ENCODE results near the gene PARP3.

PARP3 gene

DNA sequence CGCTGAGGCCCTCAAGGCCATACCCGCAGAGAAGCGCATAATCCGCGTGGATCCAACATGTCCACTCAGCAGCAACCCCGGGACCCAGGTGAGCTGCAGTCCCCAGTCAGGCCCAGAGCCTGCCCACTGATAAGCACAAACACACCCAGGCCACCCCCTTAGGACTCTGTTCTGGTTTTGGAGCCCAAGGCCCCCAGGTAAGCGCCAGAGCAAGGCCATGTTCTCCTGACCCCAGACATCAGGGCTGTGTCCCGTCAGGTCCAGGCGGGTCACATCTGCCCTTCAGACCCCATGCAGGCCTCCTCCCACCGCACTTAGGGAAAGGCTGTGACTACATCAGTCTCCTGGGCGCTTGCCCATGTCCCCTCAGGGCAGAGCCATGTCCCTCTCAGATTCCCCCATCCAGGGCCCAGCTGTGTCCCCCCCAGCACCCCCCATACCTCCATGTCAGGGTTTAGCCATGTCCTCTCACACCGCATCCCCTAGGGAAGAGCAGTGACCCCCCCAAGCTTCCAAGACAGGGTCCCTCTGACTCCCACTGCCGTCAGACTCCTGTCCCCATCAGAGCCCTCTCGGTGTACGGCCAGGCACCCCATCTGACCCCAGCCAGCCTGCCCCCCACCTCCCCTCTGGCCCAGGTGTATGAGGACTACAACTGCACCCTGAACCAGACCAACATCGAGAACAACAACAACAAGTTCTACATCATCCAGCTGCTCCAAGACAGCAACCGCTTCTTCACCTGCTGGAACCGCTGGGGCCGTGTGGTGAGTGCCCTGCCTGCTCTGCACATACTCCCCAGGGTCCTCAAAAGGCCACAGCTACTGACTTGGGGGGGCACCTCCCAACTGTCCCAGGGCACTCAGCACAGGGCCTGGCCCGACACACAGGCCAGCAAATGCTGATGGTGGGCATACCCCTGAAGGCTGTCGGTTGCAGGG lies 1.6 kb downstream of the PARP3 start:
- H3K4me1 ChIP-seq (ENCODE audit: control insufficient read depth, insufficient read depth, low read length): peaks cover 19% of the 10 kb centered on the region
- no peak overlapping the region for H3K9ac ChIP-seq (ENCODE audit: low read length)
- peaks cover 7% of the 10 kb centered on the region for H3K36me3 ChIP-seq (ENCODE audit: control insufficient read depth, insufficient read depth, low read length)
- H3K4me3 ChIP-seq (ENCODE audit: low read depth, low read length): no peak overlapping the region
- peaks cover 5% of the 10 kb centered on the region; the same call in 1 of the 2 replicates for H3K27me3 ChIP-seq (ENCODE audit: control insufficient read depth, insufficient read depth, low read length)
- no peak overlapping the region for H3K27ac ChIP-seq (ENCODE audit: low read depth, low read length)
- H3K9me3 ChIP-seq (ENCODE audit: control insufficient read depth, insufficient read depth, low read depth, low read length): no peaks in the 10 kb centered on the region

DNA sequence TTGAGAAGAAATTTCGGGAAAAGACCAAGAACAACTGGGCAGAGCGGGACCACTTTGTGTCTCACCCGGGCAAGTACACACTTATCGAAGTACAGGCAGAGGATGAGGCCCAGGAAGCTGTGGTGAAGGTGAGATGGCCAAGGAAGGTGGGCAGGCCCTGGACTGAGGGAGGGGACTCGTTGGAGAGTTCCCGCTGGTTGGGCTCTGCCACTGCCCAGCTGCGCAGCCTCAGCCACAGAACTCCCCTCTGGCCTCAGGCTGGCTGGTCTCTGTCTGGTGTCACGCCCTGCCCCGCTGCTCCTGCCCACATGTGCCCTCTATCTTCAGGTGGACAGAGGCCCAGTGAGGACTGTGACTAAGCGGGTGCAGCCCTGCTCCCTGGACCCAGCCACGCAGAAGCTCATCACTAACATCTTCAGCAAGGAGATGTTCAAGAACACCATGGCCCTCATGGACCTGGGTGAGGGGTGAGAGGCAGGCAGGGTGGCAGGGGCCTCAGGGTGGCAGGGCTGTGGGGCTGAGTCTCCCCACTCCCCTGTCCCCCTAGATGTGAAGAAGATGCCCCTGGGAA lies 2.4 kb downstream of the PARP3 start:
- Histone ChIP-seq H3K36me3 (ENCODE audit: control insufficient read depth, insufficient read depth, low read length) (no peaks in the 10 kb centered on the region; the same call in 1 of the 2 replicates), H3K9me3 (ENCODE audit: control insufficient read depth, insufficient read depth, low read depth, low read length) (no peaks in the 10 kb centered on the region), H3K9ac (ENCODE audit: low read length) (no peak overlapping the region), H3K27me3 (ENCODE audit: control insufficient read depth, insufficient read depth, low read length) (peaks cover 6% of the 10 kb centered on the region; the same call in 1 of the 2 replicates), H3K4me1 (ENCODE audit: control insufficient read depth, insufficient read depth, low read length) (peaks cover 19% of the 10 kb centered on the region), H3K4me3 (ENCODE audit: low read depth, low read length) (no peak overlapping the region), H3K27ac (ENCODE audit: low read depth, low read length) (no peak overlapping the region)

DNA sequence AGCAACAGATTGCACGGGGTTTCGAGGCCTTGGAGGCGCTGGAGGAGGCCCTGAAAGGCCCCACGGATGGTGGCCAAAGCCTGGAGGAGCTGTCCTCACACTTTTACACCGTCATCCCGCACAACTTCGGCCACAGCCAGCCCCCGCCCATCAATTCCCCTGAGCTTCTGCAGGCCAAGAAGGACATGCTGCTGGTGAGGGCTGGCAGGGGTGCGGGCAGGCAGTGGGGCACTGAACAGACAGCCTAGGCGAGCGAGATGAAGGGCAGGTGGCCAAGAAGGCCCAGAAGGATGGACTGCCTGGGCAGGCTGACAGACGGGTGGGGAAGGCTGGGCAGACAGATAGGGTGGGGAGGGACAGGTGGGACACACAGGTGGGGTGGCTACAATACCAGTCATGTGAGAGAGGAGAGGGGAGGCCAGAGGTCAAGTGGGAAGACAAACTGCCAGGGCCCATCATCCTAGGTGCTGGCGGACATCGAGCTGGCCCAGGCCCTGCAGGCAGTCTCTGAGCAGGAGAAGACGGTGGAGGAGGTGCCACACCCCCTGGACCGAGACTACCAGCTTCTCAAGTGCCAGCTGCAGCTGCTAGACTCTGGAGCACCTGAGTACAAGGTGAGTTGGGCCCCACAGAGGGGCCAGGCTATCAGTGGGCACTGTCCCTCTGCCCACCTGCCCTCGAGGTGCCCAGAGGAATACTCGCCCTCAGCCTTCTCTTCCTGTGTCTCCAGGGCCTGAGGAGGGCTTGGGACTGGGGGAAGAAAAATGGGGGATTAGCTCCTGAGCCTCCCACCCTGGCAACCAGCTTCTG lies 3.1 kb downstream of the PARP3 start:
- Histone ChIP-seq H3K9ac (ENCODE audit: low read length) (no peak overlapping the region), H3K27me3 (ENCODE audit: control insufficient read depth, insufficient read depth, low read length) (peaks cover 11% of the 10 kb centered on the region), H3K36me3 (ENCODE audit: control insufficient read depth, insufficient read depth, low read length) (no peaks in the 10 kb centered on the region; the same call in 1 of the 2 replicates), H3K4me1 (ENCODE audit: control insufficient read depth, insufficient read depth, low read length) (peaks cover 18% of the 10 kb centered on the region), H3K27ac (ENCODE audit: low read depth, low read length) (no peak overlapping the region), H3K4me3 (ENCODE audit: low read depth, low read length) (no peak overlapping the region), H3K9me3 (ENCODE audit: control insufficient read depth, insufficient read depth, low read depth, low read length) (no peaks in the 10 kb centered on the region)

DNA sequence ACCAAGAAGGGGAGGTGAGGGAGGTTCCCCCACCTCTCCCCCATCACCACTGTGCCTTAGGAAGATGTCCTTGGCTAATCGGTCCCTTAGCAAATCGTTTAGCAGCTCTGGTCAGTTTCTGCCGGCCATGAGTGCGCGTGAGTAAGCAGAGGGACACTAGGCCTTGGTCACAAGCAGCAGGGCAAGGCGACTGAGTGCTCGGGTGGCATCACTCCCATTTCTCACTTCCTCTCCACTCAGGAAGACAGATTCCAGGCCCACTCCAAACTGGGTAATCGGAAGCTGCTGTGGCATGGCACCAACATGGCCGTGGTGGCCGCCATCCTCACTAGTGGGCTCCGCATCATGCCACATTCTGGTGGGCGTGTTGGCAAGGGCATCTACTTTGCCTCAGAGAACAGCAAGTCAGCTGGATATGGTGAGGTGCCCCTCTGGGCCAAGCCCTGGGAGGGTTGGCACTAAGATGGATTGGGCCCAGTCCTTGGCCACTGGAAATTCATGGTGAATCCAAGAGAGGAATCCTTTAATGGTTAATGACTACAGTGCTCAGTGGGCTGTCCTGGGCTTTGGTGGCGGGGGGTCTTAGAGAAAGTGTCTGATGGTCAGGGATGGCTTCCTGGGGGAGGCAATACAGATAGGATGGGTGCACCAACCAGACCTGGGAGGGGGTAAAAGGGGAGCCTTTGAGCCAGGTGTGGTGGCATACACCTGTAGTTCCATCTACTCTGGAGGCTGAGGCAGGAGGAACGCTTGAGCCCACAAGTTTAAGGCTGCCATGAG lies 4.0 kb downstream of the PARP3 start:
- no peaks in the 10 kb centered on the region for H3K9me3 ChIP-seq (ENCODE audit: control insufficient read depth, insufficient read depth, low read depth, low read length)
- peaks cover 11% of the 10 kb centered on the region for H3K4me1 ChIP-seq (ENCODE audit: control insufficient read depth, insufficient read depth, low read length)
- peaks cover 20% of the 10 kb centered on the region for H3K27me3 ChIP-seq (ENCODE audit: control insufficient read depth, insufficient read depth, low read length)
- no peak overlapping the region for H3K9ac ChIP-seq (ENCODE audit: low read length)
- no peaks in the 10 kb centered on the region for H3K36me3 ChIP-seq (ENCODE audit: control insufficient read depth, insufficient read depth, low read length)
- no peak overlapping the region for H3K27ac ChIP-seq (ENCODE audit: low read depth, low read length)
- H3K4me3 ChIP-seq (ENCODE audit: low read depth, low read length): no peak overlapping the region

DNA sequence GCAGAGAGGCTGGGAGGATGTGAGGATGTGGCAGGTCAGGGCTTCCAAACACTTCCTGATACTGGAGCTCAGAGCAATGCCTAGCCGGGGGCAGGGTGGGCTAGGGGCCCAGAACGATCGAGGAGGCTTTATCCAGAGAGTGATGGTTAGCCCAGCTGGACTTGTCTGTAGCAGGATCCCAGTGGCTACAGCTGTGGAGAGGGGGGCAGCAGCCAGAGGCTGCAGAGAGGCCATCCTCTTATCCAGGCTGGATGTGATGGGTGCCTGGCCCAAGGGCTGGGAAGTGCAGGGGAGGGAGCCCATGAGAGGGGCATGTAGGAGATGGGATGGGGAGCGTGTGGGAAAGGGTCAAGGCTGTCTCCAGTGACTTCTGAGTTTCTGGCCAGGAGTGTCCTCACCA lies 4.6 kb downstream of the PARP3 start:
- Histone ChIP-seq H3K4me3 (ENCODE audit: low read depth, low read length) (no peak overlapping the region), H3K9me3 (ENCODE audit: control insufficient read depth, insufficient read depth, low read depth, low read length) (no peaks in the 10 kb centered on the region), H3K27me3 (ENCODE audit: control insufficient read depth, insufficient read depth, low read length) (peaks cover 25% of the 10 kb centered on the region), H3K36me3 (ENCODE audit: control insufficient read depth, insufficient read depth, low read length) (no peaks in the 10 kb centered on the region), H3K4me1 (ENCODE audit: control insufficient read depth, insufficient read depth, low read length) (peaks cover 11% of the 10 kb centered on the region), H3K9ac (ENCODE audit: low read length) (no peak overlapping the region), H3K27ac (ENCODE audit: low read depth, low read length) (no peak overlapping the region)

DNA sequence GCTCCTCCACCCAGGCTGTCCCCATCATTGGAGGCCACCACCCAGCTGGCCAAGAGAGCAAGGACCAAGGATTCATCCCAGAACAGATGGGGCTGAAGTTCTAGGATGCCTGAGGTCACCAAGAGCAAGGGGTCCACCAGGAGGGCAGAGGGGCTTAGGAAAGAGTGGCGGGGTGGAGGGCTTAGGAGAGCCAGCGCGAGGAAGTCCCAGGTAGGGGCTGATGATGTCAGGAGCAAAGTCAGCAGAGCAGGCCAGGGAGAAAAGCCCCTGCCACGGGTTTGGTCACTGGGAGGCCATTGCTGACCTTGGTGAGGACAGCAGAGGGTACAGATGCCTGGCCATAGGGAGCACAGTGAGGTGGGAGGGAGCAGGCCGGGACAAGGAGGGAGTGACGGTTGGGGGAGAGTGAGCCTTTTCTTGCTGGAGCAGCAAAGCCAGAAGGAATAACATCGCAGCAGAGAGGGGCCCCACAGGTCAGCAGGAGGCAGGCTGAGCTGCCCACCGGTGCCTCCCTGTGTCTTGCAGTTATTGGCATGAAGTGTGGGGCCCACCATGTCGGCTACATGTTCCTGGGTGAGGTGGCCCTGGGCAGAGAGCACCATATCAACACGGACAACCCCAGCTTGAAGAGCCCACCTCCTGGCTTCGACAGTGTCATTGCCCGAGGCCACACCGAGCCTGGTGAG lies 5.2 kb downstream of the PARP3 start:
- Histone ChIP-seq H3K9me3 (ENCODE audit: control insufficient read depth, insufficient read depth, low read depth, low read length) (no peaks in the 10 kb centered on the region), H3K27me3 (ENCODE audit: control insufficient read depth, insufficient read depth, low read length) (peaks cover 31% of the 10 kb centered on the region), H3K27ac (ENCODE audit: low read depth, low read length) (no peak overlapping the region), H3K4me3 (ENCODE audit: low read depth, low read length) (no peak overlapping the region), H3K9ac (ENCODE audit: low read length) (no peak overlapping the region), H3K36me3 (ENCODE audit: control insufficient read depth, insufficient read depth, low read length) (no peaks in the 10 kb centered on the region), H3K4me1 (ENCODE audit: control insufficient read depth, insufficient read depth, low read length) (peaks cover 9% of the 10 kb centered on the region)

DNA sequence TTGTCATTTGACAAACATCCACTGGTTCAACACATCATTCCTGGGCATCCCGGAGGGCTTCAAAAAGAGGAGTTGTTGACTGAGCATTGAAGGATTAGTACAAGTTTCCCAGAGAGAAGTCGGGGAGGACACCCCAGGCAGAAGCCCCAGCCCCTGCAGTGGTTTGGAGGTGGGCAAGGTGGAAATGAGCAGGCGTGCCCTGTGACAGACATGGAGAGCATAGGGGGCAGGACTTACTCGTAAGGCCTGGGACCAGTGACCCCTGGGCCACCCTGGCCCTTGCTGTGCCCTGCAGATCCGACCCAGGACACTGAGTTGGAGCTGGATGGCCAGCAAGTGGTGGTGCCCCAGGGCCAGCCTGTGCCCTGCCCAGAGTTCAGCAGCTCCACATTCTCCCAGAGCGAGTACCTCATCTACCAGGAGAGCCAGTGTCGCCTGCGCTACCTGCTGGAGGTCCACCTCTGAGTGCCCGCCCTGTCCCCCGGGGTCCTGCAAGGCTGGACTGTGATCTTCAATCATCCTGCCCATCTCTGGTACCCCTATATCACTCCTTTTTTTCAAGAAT lies 5.9 kb downstream of the PARP3 start:
- Histone ChIP-seq H3K27ac (ENCODE audit: low read depth, low read length) (no peak overlapping the region), H3K4me1 (ENCODE audit: control insufficient read depth, insufficient read depth, low read length) (peaks cover 1% of the 10 kb centered on the region; the same call in 1 of the 2 replicates), H3K36me3 (ENCODE audit: control insufficient read depth, insufficient read depth, low read length) (no peaks in the 10 kb centered on the region), H3K9me3 (ENCODE audit: control insufficient read depth, insufficient read depth, low read depth, low read length) (no peaks in the 10 kb centered on the region), H3K27me3 (ENCODE audit: control insufficient read depth, insufficient read depth, low read length) (peaks cover 34% of the 10 kb centered on the region), H3K9ac (ENCODE audit: low read length) (no peak overlapping the region), H3K4me3 (ENCODE audit: low read depth, low read length) (no peak overlapping the region)

DNA sequence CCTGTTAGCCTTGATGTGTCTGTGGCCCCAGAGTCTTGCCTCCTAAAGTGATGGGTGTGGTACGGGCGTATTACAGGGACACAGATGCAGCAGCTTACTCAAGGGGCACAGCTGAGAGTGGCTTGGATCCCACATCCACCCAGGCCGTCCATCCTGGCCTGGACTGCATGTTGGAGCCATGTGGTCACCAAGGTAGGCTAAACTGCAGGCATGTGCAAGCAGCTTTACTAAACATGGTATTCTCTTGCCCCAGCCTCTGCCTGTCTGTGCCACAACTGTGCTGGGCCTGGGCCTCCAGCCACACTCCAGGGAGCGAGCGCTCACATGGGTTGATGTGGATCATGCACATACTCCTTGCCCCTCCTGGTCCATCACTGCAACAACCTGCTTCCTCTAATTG lies 7.0 kb downstream of the PARP3 start:
- H3K9me3 ChIP-seq (ENCODE audit: control insufficient read depth, insufficient read depth, low read depth, low read length): no peaks in the 10 kb centered on the region
- peaks cover 44% of the 10 kb centered on the region for H3K27me3 ChIP-seq (ENCODE audit: control insufficient read depth, insufficient read depth, low read length)
- H3K27ac ChIP-seq (ENCODE audit: low read depth, low read length): no peak overlapping the region
- no peaks in the 10 kb centered on the region for H3K4me1 ChIP-seq (ENCODE audit: control insufficient read depth, insufficient read depth, low read length)
- H3K9ac ChIP-seq (ENCODE audit: low read length): no peak overlapping the region
- H3K4me3 ChIP-seq (ENCODE audit: low read depth, low read length): no peak overlapping the region
- H3K36me3 ChIP-seq (ENCODE audit: control insufficient read depth, insufficient read depth, low read length): no peaks in the 10 kb centered on the region

DNA sequence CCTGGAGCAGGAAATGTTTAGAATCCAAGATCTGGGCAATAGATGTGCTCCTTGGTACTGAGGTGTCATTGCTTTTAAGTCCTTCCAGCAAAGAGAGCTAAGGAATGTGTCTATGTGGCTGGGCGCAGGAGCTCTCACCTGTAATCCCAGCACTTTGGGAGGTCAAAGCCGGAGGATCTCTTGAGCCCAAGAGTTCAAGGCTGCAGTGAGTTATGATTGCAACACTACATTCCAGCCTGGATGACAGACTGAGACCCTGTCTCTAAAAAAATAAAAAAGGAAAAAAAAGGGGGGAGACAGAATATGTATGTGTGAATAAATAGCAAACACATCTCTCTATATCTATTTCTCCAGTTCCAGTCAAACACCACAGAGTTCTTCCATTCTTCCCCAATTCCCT lies 8.7 kb downstream of the PARP3 start:
- Histone ChIP-seq H3K36me3 (ENCODE audit: control insufficient read depth, insufficient read depth, low read length) (no peaks in the 10 kb centered on the region), H3K27me3 (ENCODE audit: control insufficient read depth, insufficient read depth, low read length) (peaks cover 62% of the 10 kb centered on the region), H3K4me1 (ENCODE audit: control insufficient read depth, insufficient read depth, low read length) (peaks cover 4% of the 10 kb centered on the region; the same call in 1 of the 2 replicates), H3K27ac (ENCODE audit: low read depth, low read length) (no peak overlapping the region), H3K4me3 (ENCODE audit: low read depth, low read length) (no peak overlapping the region), H3K9ac (ENCODE audit: low read length) (no peak overlapping the region), H3K9me3 (ENCODE audit: control insufficient read depth, insufficient read depth, low read depth, low read length) (no peaks in the 10 kb centered on the region)

DNA sequence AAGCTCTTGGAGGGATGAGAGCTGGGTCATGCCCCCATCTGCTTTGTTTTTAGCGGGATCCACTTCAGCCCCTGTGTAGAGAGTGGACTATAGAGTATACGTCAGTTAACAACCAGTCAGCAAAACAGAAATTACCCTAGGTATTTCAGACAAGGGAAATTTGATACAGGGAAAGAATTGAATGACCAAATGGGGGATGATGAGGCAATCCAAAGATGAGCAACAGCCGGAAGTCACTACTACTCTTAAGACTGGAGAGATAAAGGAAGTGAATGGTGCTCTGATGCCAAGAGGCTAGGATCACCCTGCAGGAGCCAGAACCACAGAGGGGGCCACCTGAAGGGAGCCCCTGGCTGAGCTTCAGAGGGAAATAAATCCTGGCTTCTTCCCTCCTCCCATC lies 11.3 kb downstream of the PARP3 start:
- Histone ChIP-seq H3K36me3 (ENCODE audit: control insufficient read depth, insufficient read depth, low read length) (no peaks in the 10 kb centered on the region), H3K9ac (ENCODE audit: low read length) (no peak overlapping the region), H3K27ac (ENCODE audit: low read depth, low read length) (no peak overlapping the region), H3K27me3 (ENCODE audit: control insufficient read depth, insufficient read depth, low read length) (peaks cover 73% of the 10 kb centered on the region), H3K4me3 (ENCODE audit: low read depth, low read length) (no peak overlapping the region), H3K4me1 (ENCODE audit: control insufficient read depth, insufficient read depth, low read length) (peaks cover 9% of the 10 kb centered on the region), H3K9me3 (ENCODE audit: control insufficient read depth, insufficient read depth, low read depth, low read length) (no peaks in the 10 kb centered on the region)
